Karpas-422 (cell line): ENCODE data around the gene KCTD2. TPM values are rescaled to one million over a fixed set of nuclear protein-coding genes. Genes with fewer than 3 reads are reported as not detected.
"Not testable (repeated sequence)": the region's sequence is repeated elsewhere in the genome, so short reads cannot be mapped to it uniquely, and the experiment has no call there.

ENCODE experiments used
- DNase-seq: peaks from one replicate; pipeline ENCODE4 v3.0.0-alpha.2; 2015
- H2AFZ ChIP-seq: fragments of 200-600 bp; sonication (generic); 2 replicates; pipeline ENCODE4 v1.6.1; 2014; ENCODE audit warnings: antibody characterized with exemption, low read length, mixed read lengths
- H3K27ac ChIP-seq: fragments of 200-600 bp; sonication (generic); 2 replicates; pipeline ENCODE4 v1.5.1; 2014; ENCODE audit warnings: mild to moderate bottlenecking, low read length, moderate library complexity
- H3K27me3 ChIP-seq: fragments of 200-600 bp; sonication (generic); 2 replicates; pipeline ENCODE4 v1.6.1; 2014; ENCODE audit warnings: low read length, mixed read lengths
- H3K36me3 ChIP-seq: fragments of 200-600 bp; sonication (generic); 2 replicates; pipeline ENCODE4 v1.6.1; 2014; ENCODE audit warnings: low read length, mixed read lengths; ENCODE audit not compliant: insufficient read depth
- H3K4me1 ChIP-seq: fragments of 200-600 bp; sonication (generic); 2 replicates; pipeline ENCODE4 v1.6.1; 2014; ENCODE audit warnings: mild to moderate bottlenecking, low read length, mixed read lengths
- H3K4me2 ChIP-seq: fragments of 200-600 bp; sonication (generic); 2 replicates; pipeline ENCODE4 v1.6.1; 2014; ENCODE audit warnings: low read length, low read depth, mild to moderate bottlenecking; ENCODE audit not compliant: poor library complexity, severe bottlenecking
- H3K4me3 ChIP-seq: fragments of 200-600 bp; sonication (generic); 2 replicates; pipeline ENCODE4 v1.5.1; 2014; ENCODE audit warnings: mild to moderate bottlenecking, antibody characterized with exemption, low read length, mixed read lengths
- H3K79me2 ChIP-seq: fragments of 200-600 bp; sonication (generic); 2 replicates; pipeline ENCODE4 v1.6.1; 2014; ENCODE audit warnings: mild to moderate bottlenecking, low read length, mixed read lengths
- H3K9ac ChIP-seq: fragments of 200-600 bp; sonication (generic); 2 replicates; pipeline ENCODE4 v1.6.0; 2014; ENCODE audit warnings: low read length
- H3K9me2 ChIP-seq: fragments of 200-600 bp; sonication (generic), shearing (Covaris generic); replicated peaks from 2 replicates; pipeline ENCODE4 v1.6.0; 2014; ENCODE audit warnings: mild to moderate bottlenecking, low read length, moderate library complexity; ENCODE audit not compliant: insufficient read depth
- H3K9me3 ChIP-seq: fragments of 300-700, 200-600 bp; sonication (generic); 2 replicates; pipeline ENCODE4 v1.6.1; 2014; ENCODE audit warnings: low read length, mixed read lengths
- H4K20me1 ChIP-seq: fragments of 200-600 bp; sonication (generic); 2 replicates; pipeline ENCODE4 v1.6.1; 2014; ENCODE audit warnings: mild to moderate bottlenecking, antibody characterized with exemption, low read length, low read depth; ENCODE audit not compliant: insufficient read depth
- total RNA-seq: library from RNA; depleted of rRNA; stranded (reverse); fragments of >200 nt; shearing (Covaris generic); gene quantifications from 2 replicates; pipeline ENCODE4 v1.2.3, GENCODE V29; 2014; ENCODE audit warnings: low replicate concordance

Gene KCTD2
- total RNA-seq, 1 experiment from 2014 or later: 24.7 TPM

GRCh38 chr17:75072909-75073308, 25.9 kb downstream of the KCTD2 start:
- H3K27ac ChIP-seq, H3K9ac ChIP-seq, DNase-seq, H4K20me1 ChIP-seq, H3K4me3 ChIP-seq, H3K36me3 ChIP-seq, H3K27me3 ChIP-seq, H3K4me2 ChIP-seq, H3K79me2 ChIP-seq, H2AFZ ChIP-seq, H3K9me3 ChIP-seq, H3K4me1 ChIP-seq, H3K9me2 ChIP-seq: not testable (repeated sequence)

- H3K4me1 ChIP-seq: peaks cover 14% of the 10 kb centered on the region
- H3K4me2 ChIP-seq: no peak overlapping the region
- H3K79me2 ChIP-seq: no peaks in the 10 kb centered on the region
- H3K27ac ChIP-seq: no peak overlapping the region
- no peak overlapping the region for H3K9ac ChIP-seq
- DNase-seq: no peak
- H3K9me3 ChIP-seq: no peaks in the 10 kb centered on the region
- no peak overlapping the region for H2AFZ ChIP-seq
- H3K4me3 ChIP-seq: no peak overlapping the region
- no peaks in the 10 kb centered on the region for H3K27me3 ChIP-seq
- H3K9me2 ChIP-seq: no peaks in the 10 kb centered on the region
- no peaks in the 10 kb centered on the region for H3K36me3 ChIP-seq
- H4K20me1 ChIP-seq: no peaks in the 10 kb centered on the region
These were observed 26.6 kb downstream of the KCTD2 start for GRCh38 chr17:75073618-75074047.

GRCh38 chr17:75074532-75074931, 27.5 kb downstream of the KCTD2 start:
- no peak for DNase-seq
- no peak overlapping the region for H2AFZ ChIP-seq
- no peaks in the 10 kb centered on the region for H3K79me2 ChIP-seq
- H4K20me1 ChIP-seq: no peaks in the 10 kb centered on the region
- H3K27me3 ChIP-seq: no peaks in the 10 kb centered on the region
- no peak overlapping the region for H3K9ac ChIP-seq
- no peak overlapping the region for H3K27ac ChIP-seq
- no peaks in the 10 kb centered on the region for H3K36me3 ChIP-seq
- peaks cover 14% of the 10 kb centered on the region for H3K4me1 ChIP-seq
- no peak overlapping the region for H3K4me2 ChIP-seq
- no peaks in the 10 kb centered on the region for H3K9me2 ChIP-seq
- H3K4me3 ChIP-seq: no peak overlapping the region
- H3K9me3 ChIP-seq: no peaks in the 10 kb centered on the region

GRCh38 chr17:75075597-75076336, 28.7 kb downstream of the KCTD2 start:
- H2AFZ ChIP-seq: no peak overlapping the region
- H3K9ac ChIP-seq: no peak overlapping the region
- H3K4me1 ChIP-seq: peaks cover 14% of the 10 kb centered on the region
- H3K36me3 ChIP-seq: no peaks in the 10 kb centered on the region
- no peak for DNase-seq
- H3K27me3 ChIP-seq: no peaks in the 10 kb centered on the region
- no peak overlapping the region for H3K4me3 ChIP-seq
- no peak overlapping the region for H3K27ac ChIP-seq
- no peak overlapping the region for H3K4me2 ChIP-seq
- no peaks in the 10 kb centered on the region for H4K20me1 ChIP-seq
- no peaks in the 10 kb centered on the region for H3K9me3 ChIP-seq
- no peaks in the 10 kb centered on the region for H3K79me2 ChIP-seq
- H3K9me2 ChIP-seq: no peaks in the 10 kb centered on the region

- Histone ChIP-seq H3K4me1 (peaks cover 14% of the 10 kb centered on the region), H3K9me2 (no peaks in the 10 kb centered on the region), H3K27me3 (no peaks in the 10 kb centered on the region), H3K9ac (peak overlapping the region; percentile 59; the same call in 1 of the 2 replicates), H3K4me3 (peak overlapping the region; percentile 62; the same call in 1 of the 2 replicates), H3K36me3 (no peaks in the 10 kb centered on the region), H4K20me1 (no peaks in the 10 kb centered on the region), H3K27ac (no peak overlapping the region), H2AFZ (peak overlapping the region; percentile 18; the same call in 1 of the 2 replicates), H3K79me2 (no peaks in the 10 kb centered on the region), H3K4me2 (peak overlapping the region; percentile 67), H3K9me3 (no peaks in the 10 kb centered on the region)
- no peak for DNase-seq
These were observed 30.1 kb downstream of the KCTD2 start for GRCh38 chr17:75077072-75077495.

- peak overlapping the region; percentile 59 for H3K9ac ChIP-seq
These were observed 30.7 kb downstream of the KCTD2 start for GRCh38 chr17:75077496-75078283.

GRCh38 chr17:75078284-75079022, 31.4 kb downstream of the KCTD2 start:
- no peak overlapping the region for H3K27ac ChIP-seq
- H3K9ac ChIP-seq: peak overlapping the region; percentile 59
- peaks cover 14% of the 10 kb centered on the region for H3K4me1 ChIP-seq
- H3K9me2 ChIP-seq: no peaks in the 10 kb centered on the region
- no peaks in the 10 kb centered on the region for H3K9me3 ChIP-seq
- H4K20me1 ChIP-seq: no peaks in the 10 kb centered on the region
- no peaks in the 10 kb centered on the region for H3K79me2 ChIP-seq
- H3K36me3 ChIP-seq: no peaks in the 10 kb centered on the region
- H3K4me3 ChIP-seq: peak overlapping the region; percentile 62; the same call in 1 of the 2 replicates
- DNase-seq: no peak
- H3K4me2 ChIP-seq: no peak overlapping the region
- H2AFZ ChIP-seq: peak overlapping the region; percentile 18; the same call in 1 of the 2 replicates
- H3K27me3 ChIP-seq: no peaks in the 10 kb centered on the region

More at GRCh38 chr17:75077496-75078283, 30.7 kb downstream of the KCTD2 start:
- Histone ChIP-seq H3K79me2 (no peaks in the 10 kb centered on the region), H4K20me1 (no peaks in the 10 kb centered on the region), H3K27me3 (no peaks in the 10 kb centered on the region), H3K4me3 (peak overlapping the region; percentile 62), H3K4me1 (peaks cover 14% of the 10 kb centered on the region), H3K36me3 (no peaks in the 10 kb centered on the region), H3K9me3 (no peaks in the 10 kb centered on the region), H3K4me2 (peak overlapping the region; percentile 67), H3K27ac (no peak overlapping the region), H2AFZ (peak overlapping the region; percentile 18; the same call in 1 of the 2 replicates), H3K9me2 (no peaks in the 10 kb centered on the region)
- DNase-seq: peak; percentile 68

GRCh38 chr17:75079023-75079373, 32.0 kb downstream of the KCTD2 start:
- no peak overlapping the region for H3K27ac ChIP-seq
- H3K4me2 ChIP-seq: no peak overlapping the region

More at GRCh38 chr17:75079023-75079373, 32.0 kb downstream of the KCTD2 start:
- H3K4me1 ChIP-seq: peaks cover 14% of the 10 kb centered on the region
- H3K79me2 ChIP-seq: no peaks in the 10 kb centered on the region
- H3K9me3 ChIP-seq: no peaks in the 10 kb centered on the region
- no peaks in the 10 kb centered on the region for H3K27me3 ChIP-seq
- no peaks in the 10 kb centered on the region for H4K20me1 ChIP-seq
- DNase-seq: no peak
- no peaks in the 10 kb centered on the region for H3K36me3 ChIP-seq
- H3K4me3 ChIP-seq: no peak overlapping the region
- no peak overlapping the region for H3K9ac ChIP-seq
- H2AFZ ChIP-seq: no peak overlapping the region
- H3K9me2 ChIP-seq: no peaks in the 10 kb centered on the region
